CD4-positive, alpha-beta T cell treated with Interferon gamma for 1 hour (primary cell): ENCODE measurements around the gene HMSD.

ENCODE experiments used
- DNase-seq: peaks from one replicate; pipeline ENCODE4 v3.0.0-alpha.2; 2020

HMSD gene

GRCh38 chr18:63997041-63997440, 47.9 kb downstream of the HMSD start:
- no peak for DNase-seq

- DNase-seq, result no peak
Observed at GRCh38 chr18:63997606-63998005, 48.5 kb downstream of the HMSD start.

GRCh38 chr18:63999871-64000270, 50.8 kb downstream of the HMSD start:
- DNase-seq, result no peak

- no peak for DNase-seq
Observed at GRCh38 chr18:64002581-64002980, 53.5 kb downstream of the HMSD start.

- no peak for DNase-seq
Observed at GRCh38 chr18:64009305-64009704, 60.2 kb downstream of the HMSD start.
